ENCODE results near the gene CLRN3.

CLRN3 gene

GRCh38 chr10:127832501-127832900 is 60.2 kb downstream of the CLRN3 start:
- H3K79me2 ChIP-seq (ENCODE audit: insufficient read depth, low read length): no peaks in the 10 kb centered on the region
- H2AFZ ChIP-seq (ENCODE audit: low read depth, low read length, severe bottlenecking): no peak overlapping the region
- H3K36me3 ChIP-seq (ENCODE audit: low read length): no peaks in the 10 kb centered on the region
- H3K9me2 ChIP-seq (replicated peaks; ENCODE audit: insufficient read depth, low read length): no peaks in the 10 kb centered on the region
- no peak overlapping the region for H3K27ac ChIP-seq (ENCODE audit: low read depth, low read length)
- no peak overlapping the region for H3K9ac ChIP-seq (ENCODE audit: low read length)
- no peaks in the 10 kb centered on the region for H3K27me3 ChIP-seq (ENCODE audit: low read length)
- H3F3A ChIP-seq (ENCODE audit: insufficient read depth): no peaks in the 10 kb centered on the region
- TF ChIP-seq EZH2phosphoT487 (conservative IDR thresholded peaks at IDR 0.05; ENCODE audit: low read length) (no peak), CTCF (IDR thresholded peaks at IDR 0.05; ENCODE audit: insufficient read depth, low read length, poor library complexity, severe bottlenecking) (no peak)
- no peaks in the 10 kb centered on the region for H4K20me1 ChIP-seq (ENCODE audit: low read depth, low read length)
- H3K4me3 ChIP-seq (ENCODE audit: insufficient read depth, low read length, poor library complexity, severe bottlenecking): no peak overlapping the region
- no peaks in the 10 kb centered on the region for H3K9me3 ChIP-seq (ENCODE audit: insufficient read depth, low read length)
- no peak overlapping the region for H3K4me2 ChIP-seq (ENCODE audit: low read depth, low read length, poor library complexity, severe bottlenecking)

GRCh38 chr10:127830414-127830813 is 62.3 kb downstream of the CLRN3 start:
- no peak for TF ChIP-seq EZH2phosphoT487 (conservative IDR thresholded peaks at IDR 0.05; ENCODE audit: low read length)
- TF ChIP-seq CTCF (IDR thresholded peaks at IDR 0.05; ENCODE audit: insufficient read depth, low read length, poor library complexity, severe bottlenecking): no peak
- no peak overlapping the region for H2AFZ ChIP-seq (ENCODE audit: low read depth, low read length, severe bottlenecking)
- no peak overlapping the region for H3K4me3 ChIP-seq (ENCODE audit: insufficient read depth, low read length, poor library complexity, severe bottlenecking)
- H3K9ac ChIP-seq (ENCODE audit: low read length): no peak overlapping the region
- H3K9me3 ChIP-seq (ENCODE audit: insufficient read depth, low read length): no peaks in the 10 kb centered on the region
- H3K36me3 ChIP-seq (ENCODE audit: low read length): no peaks in the 10 kb centered on the region
- no peaks in the 10 kb centered on the region for H4K20me1 ChIP-seq (ENCODE audit: low read depth, low read length)
- H3K27ac ChIP-seq (ENCODE audit: low read depth, low read length): no peak overlapping the region
- H3K27me3 ChIP-seq (ENCODE audit: low read length): no peaks in the 10 kb centered on the region
- H3K4me2 ChIP-seq (ENCODE audit: low read depth, low read length, poor library complexity, severe bottlenecking): no peak overlapping the region
- no peaks in the 10 kb centered on the region for H3K79me2 ChIP-seq (ENCODE audit: insufficient read depth, low read length)
- no peaks in the 10 kb centered on the region for H3F3A ChIP-seq (ENCODE audit: insufficient read depth)
- no peaks in the 10 kb centered on the region for H3K9me2 ChIP-seq (replicated peaks; ENCODE audit: insufficient read depth, low read length)

Measured in SU-DHL-6 (cell line).